Endothelial cell of umbilical vein (primary cell): ENCODE data around the gene APPL2.

Experiments
- POLR2A ChIP-seq: IDR thresholded peaks from 2 replicates; pipeline ENCODE4 v1.6.1; 2012; ENCODE audit warnings: low read depth, mild to moderate bottlenecking, control low read depth, low read length
- TF ChIP-seq, protein P1 (sequence below), 2 donors: IDR thresholded peaks; 1 replicate in 1 of 2; 2 replicates in 1 of 2; pipeline ENCODE4 v1.5.1; 2011; ENCODE audit warnings: low read length in 2 of 2, mild to moderate bottlenecking in 2 of 2, moderate library complexity in 2 of 2, control low read depth in 1 of 2, inconsistent platforms in 1 of 2, low read depth in 1 of 2; ENCODE audit not compliant: insufficient read depth in 1 of 2; ENCODE audit errors: extremely low read depth in 1 of 2

DNA sequence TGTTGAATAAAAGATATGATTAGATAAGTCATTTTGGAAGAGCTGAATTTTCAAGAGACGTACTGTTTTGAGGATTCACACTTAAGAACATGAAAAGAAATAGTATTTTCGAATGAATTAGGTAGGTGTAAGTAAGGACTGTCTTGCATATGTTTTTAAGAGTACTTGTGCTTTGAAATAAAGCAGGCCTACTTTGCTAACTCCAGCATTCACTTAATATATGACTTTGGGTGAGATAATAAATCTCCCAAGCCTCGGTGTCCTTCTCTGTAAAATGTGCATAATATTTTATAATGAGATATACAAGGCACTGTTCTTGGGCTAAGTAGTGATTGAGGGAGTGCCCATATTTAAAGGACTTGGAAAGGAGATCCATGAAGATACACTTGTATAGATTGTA, 73.8 kb downstream of the APPL2 start:
- TF ChIP-seq, protein P1, sequence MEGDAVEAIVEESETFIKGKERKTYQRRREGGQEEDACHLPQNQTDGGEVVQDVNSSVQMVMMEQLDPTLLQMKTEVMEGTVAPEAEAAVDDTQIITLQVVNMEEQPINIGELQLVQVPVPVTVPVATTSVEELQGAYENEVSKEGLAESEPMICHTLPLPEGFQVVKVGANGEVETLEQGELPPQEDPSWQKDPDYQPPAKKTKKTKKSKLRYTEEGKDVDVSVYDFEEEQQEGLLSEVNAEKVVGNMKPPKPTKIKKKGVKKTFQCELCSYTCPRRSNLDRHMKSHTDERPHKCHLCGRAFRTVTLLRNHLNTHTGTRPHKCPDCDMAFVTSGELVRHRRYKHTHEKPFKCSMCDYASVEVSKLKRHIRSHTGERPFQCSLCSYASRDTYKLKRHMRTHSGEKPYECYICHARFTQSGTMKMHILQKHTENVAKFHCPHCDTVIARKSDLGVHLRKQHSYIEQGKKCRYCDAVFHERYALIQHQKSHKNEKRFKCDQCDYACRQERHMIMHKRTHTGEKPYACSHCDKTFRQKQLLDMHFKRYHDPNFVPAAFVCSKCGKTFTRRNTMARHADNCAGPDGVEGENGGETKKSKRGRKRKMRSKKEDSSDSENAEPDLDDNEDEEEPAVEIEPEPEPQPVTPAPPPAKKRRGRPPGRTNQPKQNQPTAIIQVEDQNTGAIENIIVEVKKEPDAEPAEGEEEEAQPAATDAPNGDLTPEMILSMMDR (IDR thresholded peaks at IDR 0.05; ENCODE audit: extremely low read depth in 1 of 2, insufficient read depth in 1 of 2, low read depth in 1 of 2, low read length in 2 of 2), result no peak
- no peak for TF ChIP-seq POLR2A
